Measurements from ENCODE around the gene GPNMB. TPM values are rescaled to one million over a fixed set of nuclear protein-coding genes. Genes with fewer than 3 reads are reported as not detected.

Gene GPNMB
- total RNA-seq, 4 donors from 2014 or later = 8.0 to 36.5 (median 27.1) TPM

- Histone ChIP-seq H3K4me1 (peaks cover 0 to 3% (median 0%) of the 10 kb centered on the region in 4 donors), H3K36me3 (no peaks in the 10 kb centered on the region), H3K9me3 (no peaks in the 10 kb centered on the region), H3K4me3 (no peak overlapping the region), H3K27me3 (no peaks in the 10 kb centered on the region), H3K27ac (no peak overlapping the region)
- TF ChIP-seq EP300 (IDR thresholded peaks at IDR 0.05; ENCODE audit: low read depth) = no peak
- no peak for TF ChIP-seq POLR2AphosphoS5 (IDR thresholded peaks at IDR 0.05)
- no peak for TF ChIP-seq POLR2A (IDR thresholded peaks at IDR 0.05)
- TF ChIP-seq, protein P1, sequence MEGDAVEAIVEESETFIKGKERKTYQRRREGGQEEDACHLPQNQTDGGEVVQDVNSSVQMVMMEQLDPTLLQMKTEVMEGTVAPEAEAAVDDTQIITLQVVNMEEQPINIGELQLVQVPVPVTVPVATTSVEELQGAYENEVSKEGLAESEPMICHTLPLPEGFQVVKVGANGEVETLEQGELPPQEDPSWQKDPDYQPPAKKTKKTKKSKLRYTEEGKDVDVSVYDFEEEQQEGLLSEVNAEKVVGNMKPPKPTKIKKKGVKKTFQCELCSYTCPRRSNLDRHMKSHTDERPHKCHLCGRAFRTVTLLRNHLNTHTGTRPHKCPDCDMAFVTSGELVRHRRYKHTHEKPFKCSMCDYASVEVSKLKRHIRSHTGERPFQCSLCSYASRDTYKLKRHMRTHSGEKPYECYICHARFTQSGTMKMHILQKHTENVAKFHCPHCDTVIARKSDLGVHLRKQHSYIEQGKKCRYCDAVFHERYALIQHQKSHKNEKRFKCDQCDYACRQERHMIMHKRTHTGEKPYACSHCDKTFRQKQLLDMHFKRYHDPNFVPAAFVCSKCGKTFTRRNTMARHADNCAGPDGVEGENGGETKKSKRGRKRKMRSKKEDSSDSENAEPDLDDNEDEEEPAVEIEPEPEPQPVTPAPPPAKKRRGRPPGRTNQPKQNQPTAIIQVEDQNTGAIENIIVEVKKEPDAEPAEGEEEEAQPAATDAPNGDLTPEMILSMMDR (IDR thresholded peaks at IDR 0.05) = no peak
- WGBS, 2 donors (ENCODE audit: low coverage in 1 of 2) = 83% methylated on average over 12 of the region's 12 CpGs; no CpG with 5 or more reads in 1 of the 2 donors
- in situ Hi-C loops (cut with MboI; ENCODE audit: low pct_ligation_motif_present in 1 of 4, low pct_unique_long_range_greater_than_20kb in 1 of 4, low sequenced_read_pairs in 3 of 4) = loop anchor here in 1 of 4 donors (10.0 kb wide), 1 partner anchor 109 kb away; the partner anchor contains the start of gene NUP42
- intact Hi-C loops (cut with DNase I; ENCODE audit: low total_unique reads) = loop anchor here (2.0 kb wide), 1 partner anchor 43 kb away; no protein-coding TSS in a partner anchor
- no peak for DNase-seq
These were observed 47.0 kb downstream of the GPNMB start for GRCh38 chr7:23293500-23294073.

DNA sequence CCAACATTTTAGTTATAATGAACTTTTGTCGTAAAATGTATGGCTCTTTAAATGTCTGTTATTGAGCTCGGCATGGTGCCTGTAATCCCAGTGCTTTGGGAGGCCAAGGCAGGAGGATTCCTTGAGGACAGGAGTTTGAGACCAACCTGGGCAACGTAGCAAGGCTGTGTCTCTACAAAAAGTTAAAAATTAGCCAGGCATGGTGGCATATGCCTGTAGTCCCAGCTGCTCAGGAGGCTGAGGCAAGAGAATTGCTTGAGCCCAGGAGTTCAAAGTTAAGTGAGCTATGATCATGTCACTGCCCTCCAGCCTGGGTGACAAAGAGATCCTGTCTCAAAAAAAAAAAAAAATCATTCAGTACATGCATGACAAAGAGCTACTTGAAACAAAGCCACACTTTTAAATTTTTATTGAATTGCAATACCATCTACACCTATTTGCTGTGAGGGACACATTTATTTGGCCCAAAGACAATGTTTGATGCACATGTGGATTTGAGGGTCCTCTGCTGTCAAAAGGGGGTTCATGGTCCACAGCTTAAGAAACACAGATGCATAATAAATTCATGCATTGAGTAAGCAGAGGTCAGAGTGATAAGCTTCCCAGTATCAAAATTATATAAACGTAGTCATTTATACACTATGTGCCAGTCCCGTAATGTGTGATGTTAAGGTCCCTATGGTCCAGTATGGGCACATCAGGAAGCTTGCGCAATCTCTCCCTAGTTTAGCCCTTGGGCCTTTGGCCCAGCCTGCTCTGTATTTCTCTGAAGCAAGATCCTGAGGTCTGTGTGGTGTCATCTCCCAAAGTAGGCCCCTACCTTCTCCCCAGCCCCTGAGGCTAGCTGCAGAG, 48.2 kb downstream of the GPNMB start:
- 57 to 76% methylated on average over 2 to 6 of the region's 6 CpGs for WGBS, 2 donors (ENCODE audit: low coverage in 1 of 2)
- intact Hi-C loops (cut with DNase I; ENCODE audit: low total_unique reads) = loop anchor here (2.0 kb wide), 1 partner anchor 44 kb away; no protein-coding TSS in a partner anchor

GRCh38 chr7:23295401-23295697, 48.8 kb downstream of the GPNMB start:
- in situ Hi-C loops (cut with MboI; ENCODE audit: low pct_ligation_motif_present in 1 of 4, low pct_unique_long_range_greater_than_20kb in 1 of 4, low sequenced_read_pairs in 3 of 4) (loop anchor here in 1 of 4 donors (10.0 kb wide), 1 partner anchor 111 kb away; the partner anchor contains the start of gene NUP42), intact Hi-C loops (cut with DNase I; ENCODE audit: low total_unique reads) (loop anchor here (2.0 kb wide), 1 partner anchor 45 kb away; no protein-coding TSS in a partner anchor)
- DNase-seq = no peak
- Histone ChIP-seq H3K4me1 (peaks cover 3 to 10% (median 8%) of the 10 kb centered on the region in 4 donors), H3K27me3 (no peaks in the 10 kb centered on the region), H3K4me3 (no peak overlapping the region), H3K9me3 (no peaks in the 10 kb centered on the region), H3K36me3 (no peaks in the 10 kb centered on the region), H3K27ac (no peak overlapping the region)
- TF ChIP-seq POLR2AphosphoS5 (IDR thresholded peaks at IDR 0.05) (no peak), EP300 (IDR thresholded peaks at IDR 0.05; ENCODE audit: low read depth) (no peak)

More for the DNA sequence above, 48.2 kb downstream of the GPNMB start:
- Histone ChIP-seq H3K27me3 (no peaks in the 10 kb centered on the region), H3K36me3 (no peaks in the 10 kb centered on the region), H3K27ac (no peak overlapping the region), H3K9me3 (no peaks in the 10 kb centered on the region), H3K4me3 (no peak overlapping the region), H3K4me1 (peaks cover 0 to 5% (median 2%) of the 10 kb centered on the region in 4 donors)
- no peak for DNase-seq
- in situ Hi-C loops (cut with MboI; ENCODE audit: low pct_ligation_motif_present in 1 of 4, low pct_unique_long_range_greater_than_20kb in 1 of 4, low sequenced_read_pairs in 3 of 4) = loop anchor here in 1 of 4 donors (10.0 kb wide), 1 partner anchor 110 kb away; the partner anchor contains the start of gene NUP42
- TF ChIP-seq POLR2AphosphoS5 (IDR thresholded peaks at IDR 0.05) (no peak), EP300 (IDR thresholded peaks at IDR 0.05; ENCODE audit: low read depth) (no peak), POLR2A (IDR thresholded peaks at IDR 0.05) (no peak)
- TF ChIP-seq, protein P1 (IDR thresholded peaks at IDR 0.05) = no peak

- Histone ChIP-seq H3K4me3 (peak overlapping the region in 2 of 4 donors; percentile 72 to 86), H3K4me1 (peaks cover 8 to 38% (median 15%) of the 10 kb centered on the region in 4 donors), H3K27me3 (no peaks in the 10 kb centered on the region), H3K27ac (peak overlapping the region; percentile 83 to 91 (median 88)), H3K36me3 (peaks cover 0 to 7% (median 0%) of the 10 kb centered on the region in 4 donors), H3K9me3 (no peaks in the 10 kb centered on the region)
- intact Hi-C loops (cut with DNase I; ENCODE audit: low total_unique reads) = no loop called here
- in situ Hi-C loops (cut with MboI; ENCODE audit: low pct_ligation_motif_present in 1 of 4, low pct_unique_long_range_greater_than_20kb in 1 of 4, low sequenced_read_pairs in 3 of 4) = loop anchor here in 1 of 4 donors (10.0 kb wide), 1 partner anchor 114 kb away; the partner anchor contains the start of gene NUP42
- no peak for DNase-seq
- no peak for TF ChIP-seq POLR2A (IDR thresholded peaks at IDR 0.05)
- TF ChIP-seq POLR2AphosphoS5 (IDR thresholded peaks at IDR 0.05) = no peak
- TF ChIP-seq, protein P1 (IDR thresholded peaks at IDR 0.05) = no peak
- TF ChIP-seq EP300 (IDR thresholded peaks at IDR 0.05; ENCODE audit: low read depth) = no peak
- 45 to 86% methylated on average over 1 to 11 of the region's 11 CpGs for WGBS, 2 donors (ENCODE audit: low coverage in 1 of 2)
These were observed 51.7 kb downstream of the GPNMB start for GRCh38 chr7:23298141-23298881.
